CD4-positive, alpha-beta T cell (primary cell): ENCODE data around the gene GORASP1. TPM values are rescaled to one million over a fixed set of nuclear protein-coding genes. Genes with fewer than 3 reads are reported as not detected.

Experiments
- ATAC-seq: fragments of 200-7000 bp; cut with Tn5 transposase; one replicate; pipeline ENCODE4 v1.10.0; 2022; ENCODE audit warnings: mild to moderate bottlenecking; ENCODE audit not compliant: poor library complexity
- CTCF ChIA-PET: fragments of 350-600 bp; sonication (Branson Sonifier 250); formaldehyde crosslinking; loops from one replicate; lab custom pipeline; 2021; ENCODE audit warnings: antibody characterized with exemption, inconsistent platforms; lab: Charles Lee
- POLR2A ChIA-PET: fragments of 350-600 bp; sonication (Branson Sonifier 250); formaldehyde crosslinking; loops from one replicate; lab custom pipeline; 2021; ENCODE audit warnings: antibody characterized with exemption, inconsistent platforms; lab: Charles Lee
- DNase-seq, 14 experiments: peaks; one replicate each; pipeline ENCODE4 v3.0.0-alpha.2; 2013 to 2020; ENCODE audit warnings: mixed read lengths in 2 of 14
- H3K27ac ChIP-seq, 2 donors: one replicate each; pipeline versions ENCODE4 v1.5.1 to v1.7.0; 2013; ENCODE audit warnings: low read length in 2 of 2, low read depth in 1 of 2, mild to moderate bottlenecking in 1 of 2
- H3K27me3 ChIP-seq, 2 experiments: 1 replicate in 1 of 2; 2 replicates in 1 of 2; pipeline versions ENCODE4 v1.6.1 to v1.7.0; 2013; ENCODE audit warnings: low read length in 2 of 2, control low read depth in 1 of 2, mild to moderate bottlenecking in 1 of 2, moderate library complexity in 1 of 2; ENCODE audit not compliant: insufficient read depth in 2 of 2, control insufficient read depth in 1 of 2
- H3K36me3 ChIP-seq: one replicate; pipeline ENCODE4 v1.6.1; 2013; ENCODE audit warnings: low read length, control low read depth; ENCODE audit not compliant: insufficient read depth
- H3K4me1 ChIP-seq: one replicate; pipeline ENCODE4 v1.6.1; 2013; ENCODE audit warnings: low read length, control low read depth; ENCODE audit not compliant: insufficient read depth
- H3K4me3 ChIP-seq: one replicate; pipeline ENCODE4 v1.5.1; 2013; ENCODE audit warnings: mild to moderate bottlenecking, low read length, moderate library complexity
- H3K9me3 ChIP-seq, 2 experiments: 1 replicate in 1 of 2; 2 replicates in 1 of 2; pipeline versions ENCODE4 v1.6.1 to v1.7.0; 2013; ENCODE audit warnings: low read length in 2 of 2, mild to moderate bottlenecking in 2 of 2, control low read depth in 1 of 2, moderate library complexity in 1 of 2; ENCODE audit not compliant: control insufficient read depth in 1 of 2, insufficient read depth in 1 of 2
- H3K27ac Mint-ChIP-seq: one replicate; pipeline ENCODE4 v1.8.0; 2020; ENCODE audit warnings: mixed read lengths
- H3K27me3 Mint-ChIP-seq: one replicate; pipeline ENCODE4 v1.8.0; 2021; ENCODE audit warnings: mixed read lengths
- H3K36me3 Mint-ChIP-seq: one replicate; pipeline ENCODE4 v1.8.0; 2021; ENCODE audit warnings: low read depth, mixed read lengths
- H3K4me1 Mint-ChIP-seq: one replicate; pipeline ENCODE4 v1.8.0; 2021; ENCODE audit warnings: low read depth, mixed read lengths
- H3K4me3 Mint-ChIP-seq: one replicate; pipeline ENCODE4 v1.8.0; 2020; ENCODE audit warnings: mild to moderate bottlenecking, mixed read lengths
- H3K9me3 Mint-ChIP-seq: one replicate; pipeline ENCODE4 v1.8.0; 2020; ENCODE audit warnings: mixed read lengths
- CTCF ChIP-seq: fragments of 200-600 bp; IDR thresholded peaks from one replicate; pipeline ENCODE4 v1.8.0; 2022; ENCODE audit warnings: antibody characterized with exemption, mild to moderate bottlenecking
- intact Hi-C, 2 experiments: fragments of 100-400 bp; cut with DNase I in 1 of 2; cut with micrococcal nuclease in 1 of 2; formaldehyde crosslinking; loops; one replicate each; pipeline versions ENCODE4 v1.15.1 to v1.9.0; 2023 to 2025; cut with DNase I, micrococcal nuclease
- total RNA-seq, 174 experiments: library from RNA in 2 of 174; stranded (reverse) in 2 of 174; gene quantifications; one replicate each; pipeline ENCODE4 v1.2.3 and lab custom pipeline; 2021 to 2026

The GORASP1 gene
- total RNA-seq, 2 experiments from 2014 or later, result 29.1 to 31.5 TPM

GRCh38 chr3:39128951-39129350 lies 21.5 kb upstream of the GORASP1 start:
- no peak overlapping the region for H3K27ac ChIP-seq
- H3K4me1 ChIP-seq, result peaks cover 20% of the 10 kb centered on the region
- H3K4me3 Mint-ChIP-seq, result no peak overlapping the region
- ATAC-seq, result no peak
- no peak overlapping the region for H3K4me3 ChIP-seq
- no peaks in the 10 kb centered on the region for H3K27me3 ChIP-seq
- intact Hi-C loops, result loop anchor here in 1 of 2 experiments (5.0 kb wide), 1 partner anchor 63 kb away; the partner anchor contains the start of gene XIRP1
- H3K9me3 ChIP-seq, result no peaks in the 10 kb centered on the region
- no peaks in the 10 kb centered on the region for H3K27me3 Mint-ChIP-seq
- no peak for TF ChIP-seq CTCF
- peak in 1 of 14 experiments; percentile 16 for DNase-seq
- H3K27ac Mint-ChIP-seq, result no peak overlapping the region
- H3K4me1 Mint-ChIP-seq, result peaks cover 29% of the 10 kb centered on the region
- POLR2A ChIA-PET, result interaction anchor here (2.7 kb wide), 1 partner anchor 159 kb away, joined by 11 read pairs; no protein-coding TSS in a partner anchor
- CTCF ChIA-PET, result interaction anchor here (6.1 kb wide), 1 partner anchor 161 kb away, joined by 68 read pairs; no protein-coding TSS in a partner anchor
- no peaks in the 10 kb centered on the region for H3K9me3 Mint-ChIP-seq
- H3K36me3 ChIP-seq, result no peaks in the 10 kb centered on the region
- H3K36me3 Mint-ChIP-seq, result no peaks in the 10 kb centered on the region

- ATAC-seq, result peak; percentile 58
- Mint-ChIP-seq H3K4me3 (no peak overlapping the region), H3K27ac (peak overlapping the region; percentile 61), H3K27me3 (no peaks in the 10 kb centered on the region), H3K9me3 (no peaks in the 10 kb centered on the region), H3K4me1 (peaks cover 29% of the 10 kb centered on the region), H3K36me3 (no peaks in the 10 kb centered on the region)
- Histone ChIP-seq H3K4me3 (no peak overlapping the region), H3K9me3 (no peaks in the 10 kb centered on the region), H3K27me3 (no peaks in the 10 kb centered on the region), H3K36me3 (no peaks in the 10 kb centered on the region), H3K4me1 (peaks cover 20% of the 10 kb centered on the region), H3K27ac (no peak overlapping the region)
- intact Hi-C loops, result loop anchor here in 1 of 2 experiments (2.0 to 5.0 kb wide), 2 partner anchors 23 to 64 kb away; partner anchors contain the start of gene XIRP1
- ChIA-PET CTCF (interaction anchor here (6.1 kb wide), 1 partner anchor 162 kb away, joined by 68 read pairs; no protein-coding TSS in a partner anchor), POLR2A (interaction anchor here (2.6 to 2.7 kb wide), 2 partner anchors 20 to 160 kb away, joined by 9 to 11 read pairs; no protein-coding TSS in a partner anchor)
- peak in 1 of 14 experiments; percentile 16 for DNase-seq
- no peak for TF ChIP-seq CTCF
Measured at GRCh38 chr3:39127908-39128304, 20.5 kb upstream of the GORASP1 start.

- ATAC-seq (no peak), DNase-seq (peak in 2 of 14 experiments; percentile 14 to 24)
- no peak for TF ChIP-seq CTCF
- Mint-ChIP-seq H3K9me3 (no peaks in the 10 kb centered on the region), H3K4me1 (peaks cover 29% of the 10 kb centered on the region), H3K27ac (peak overlapping the region; percentile 61), H3K36me3 (no peaks in the 10 kb centered on the region), H3K4me3 (no peak overlapping the region), H3K27me3 (no peaks in the 10 kb centered on the region)
- intact Hi-C loops, result loop anchor here in 1 of 2 experiments (2.0 to 5.0 kb wide), 2 partner anchors 23 to 65 kb away; partner anchors contain the start of gene XIRP1
- Histone ChIP-seq H3K9me3 (no peaks in the 10 kb centered on the region), H3K4me1 (peaks cover 20% of the 10 kb centered on the region), H3K4me3 (no peak overlapping the region), H3K36me3 (no peaks in the 10 kb centered on the region), H3K27ac (no peak overlapping the region), H3K27me3 (no peaks in the 10 kb centered on the region)
- CTCF ChIA-PET, result interaction anchor here (0.7 to 6.1 kb wide), 5 partner anchors 19 to 251 kb away, joined by 3 to 68 read pairs (median 3); partner anchors contain the start of genes GORASP1 and TTC21A
- POLR2A ChIA-PET, result interaction anchor here (1.1 to 2.7 kb wide), 4 partner anchors 20 to 165 kb away, joined by 4 to 11 read pairs (median 6); no protein-coding TSS in a partner anchor
Measured at GRCh38 chr3:39127269-39127907, 20.0 kb upstream of the GORASP1 start.
